Retinal pigment epithelial cell (primary cell): Measurements from ENCODE around the gene CDH8.

Experiments
- DNase-seq: peaks from one replicate; pipeline ENCODE4 v3.0.0-alpha.2; 2010; ENCODE audit warnings: low read depth
- H3K4me3 ChIP-seq: 2 replicates; pipeline ENCODE4 v1.5.1; 2011; ENCODE audit warnings: mild to moderate bottlenecking, low read length, control low read depth, moderate library complexity
- TF ChIP-seq, protein P1 (sequence below): conservative IDR thresholded peaks from 2 replicates; pipeline ENCODE4 v1.5.1; 2011; ENCODE audit warnings: low read depth, low read length, control low read depth, inconsistent platforms

Gene CDH8

DNA sequence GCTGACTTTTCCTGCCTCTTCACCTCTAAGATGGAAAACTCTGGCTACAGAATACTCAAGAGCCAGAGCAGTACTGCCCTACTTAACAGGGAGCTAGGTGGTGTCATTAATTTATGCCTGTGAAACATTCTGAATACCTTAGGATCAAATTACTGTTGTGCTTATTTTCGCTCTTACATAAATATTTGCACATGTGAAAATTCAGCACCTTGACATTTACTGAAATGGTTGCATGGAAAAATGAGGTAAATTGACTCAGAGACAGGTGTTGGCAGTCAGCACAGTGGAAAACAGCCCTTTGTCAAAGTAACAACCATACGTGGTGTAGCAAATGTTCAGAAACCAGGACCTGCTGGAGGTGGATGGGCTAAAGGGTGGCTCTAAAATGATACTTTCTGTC is 193.6 kb downstream of the CDH8 start:
- TF ChIP-seq, protein P1, sequence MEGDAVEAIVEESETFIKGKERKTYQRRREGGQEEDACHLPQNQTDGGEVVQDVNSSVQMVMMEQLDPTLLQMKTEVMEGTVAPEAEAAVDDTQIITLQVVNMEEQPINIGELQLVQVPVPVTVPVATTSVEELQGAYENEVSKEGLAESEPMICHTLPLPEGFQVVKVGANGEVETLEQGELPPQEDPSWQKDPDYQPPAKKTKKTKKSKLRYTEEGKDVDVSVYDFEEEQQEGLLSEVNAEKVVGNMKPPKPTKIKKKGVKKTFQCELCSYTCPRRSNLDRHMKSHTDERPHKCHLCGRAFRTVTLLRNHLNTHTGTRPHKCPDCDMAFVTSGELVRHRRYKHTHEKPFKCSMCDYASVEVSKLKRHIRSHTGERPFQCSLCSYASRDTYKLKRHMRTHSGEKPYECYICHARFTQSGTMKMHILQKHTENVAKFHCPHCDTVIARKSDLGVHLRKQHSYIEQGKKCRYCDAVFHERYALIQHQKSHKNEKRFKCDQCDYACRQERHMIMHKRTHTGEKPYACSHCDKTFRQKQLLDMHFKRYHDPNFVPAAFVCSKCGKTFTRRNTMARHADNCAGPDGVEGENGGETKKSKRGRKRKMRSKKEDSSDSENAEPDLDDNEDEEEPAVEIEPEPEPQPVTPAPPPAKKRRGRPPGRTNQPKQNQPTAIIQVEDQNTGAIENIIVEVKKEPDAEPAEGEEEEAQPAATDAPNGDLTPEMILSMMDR = no peak
- H3K4me3 ChIP-seq = no peak overlapping the region
- no peak for DNase-seq

DNA sequence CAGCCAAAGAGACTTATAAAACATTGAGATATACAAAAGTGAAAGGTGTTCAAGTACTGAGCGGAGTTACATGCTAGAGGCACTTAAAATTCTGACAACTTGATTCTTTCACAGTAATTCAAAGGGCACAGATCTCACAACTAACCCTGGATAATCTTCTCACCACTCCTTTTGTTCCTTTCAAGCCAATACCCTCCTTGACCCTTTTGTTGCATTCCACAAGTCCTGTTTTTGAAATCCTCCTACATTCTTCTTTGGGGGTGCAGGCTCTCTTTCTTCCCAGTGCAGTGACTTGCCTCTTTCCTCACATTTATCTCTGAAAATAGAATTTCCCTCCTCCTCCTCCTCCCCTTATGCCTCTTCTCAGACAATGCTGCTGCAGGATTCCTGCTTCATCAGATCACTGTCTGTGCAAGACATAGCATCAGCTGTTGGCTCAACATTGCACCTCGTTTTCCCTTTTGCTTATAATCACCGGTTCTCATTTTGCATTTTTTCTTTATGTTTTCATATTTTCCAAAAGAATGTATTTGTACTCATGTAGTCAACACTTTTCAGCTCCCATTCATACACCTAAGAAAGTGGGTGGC is 199.3 kb downstream of the CDH8 start:
- no peak overlapping the region for H3K4me3 ChIP-seq

DNA sequence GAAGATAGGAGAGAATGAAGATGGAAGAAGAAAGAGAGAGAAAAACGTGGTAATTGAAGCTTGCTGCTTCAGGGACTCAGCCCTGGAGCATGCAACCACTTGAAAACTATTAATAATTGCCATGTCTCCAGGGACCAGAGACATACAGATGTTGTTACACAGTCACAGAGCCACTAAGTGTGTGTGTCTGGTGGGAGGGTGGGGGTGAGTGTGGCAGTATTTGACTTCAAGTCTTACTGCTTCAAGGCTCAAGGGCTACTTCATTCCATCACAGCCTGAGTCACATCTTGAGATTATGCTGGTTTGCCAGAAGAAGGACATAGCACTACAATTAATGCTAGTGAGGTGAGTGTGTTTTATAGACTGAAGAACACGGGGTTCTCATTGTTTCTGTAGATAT is 202.2 kb downstream of the CDH8 start:
- TF ChIP-seq, protein P1 = no peak
- DNase-seq = no peak
- no peak overlapping the region for H3K4me3 ChIP-seq

More for the DNA sequence above, 199.3 kb downstream of the CDH8 start:
- TF ChIP-seq, protein P1 = no peak
- DNase-seq = no peak

DNA sequence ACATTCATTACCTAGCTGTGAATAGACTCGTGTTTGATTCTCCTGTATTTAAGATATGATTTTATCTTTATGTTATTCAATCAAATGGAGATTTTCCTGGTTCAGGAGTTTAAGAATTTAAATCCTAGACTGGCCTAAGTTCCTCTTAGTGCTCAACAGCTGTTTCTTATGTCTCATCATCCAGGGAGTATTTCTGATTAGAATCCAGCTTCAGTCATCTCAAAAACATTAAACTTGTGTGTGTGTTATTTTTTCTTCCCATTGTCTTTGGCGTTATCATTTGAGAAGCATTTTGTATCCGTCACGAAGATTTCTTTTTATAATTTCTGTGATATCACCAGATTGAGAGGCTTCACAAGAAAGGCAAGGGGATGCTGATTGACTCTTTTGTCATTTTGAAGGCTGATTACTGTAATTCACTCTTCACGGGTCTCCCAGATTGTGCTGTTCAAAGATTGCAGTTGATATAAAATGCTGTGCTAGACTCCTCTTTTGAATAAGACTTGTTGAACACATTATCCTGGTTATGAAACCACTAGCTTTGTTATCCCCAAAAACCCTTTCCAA is 204.8 kb downstream of the CDH8 start:
- H3K4me3 ChIP-seq = no peak overlapping the region
- DNase-seq = no peak
- TF ChIP-seq, protein P1 = no peak

DNA sequence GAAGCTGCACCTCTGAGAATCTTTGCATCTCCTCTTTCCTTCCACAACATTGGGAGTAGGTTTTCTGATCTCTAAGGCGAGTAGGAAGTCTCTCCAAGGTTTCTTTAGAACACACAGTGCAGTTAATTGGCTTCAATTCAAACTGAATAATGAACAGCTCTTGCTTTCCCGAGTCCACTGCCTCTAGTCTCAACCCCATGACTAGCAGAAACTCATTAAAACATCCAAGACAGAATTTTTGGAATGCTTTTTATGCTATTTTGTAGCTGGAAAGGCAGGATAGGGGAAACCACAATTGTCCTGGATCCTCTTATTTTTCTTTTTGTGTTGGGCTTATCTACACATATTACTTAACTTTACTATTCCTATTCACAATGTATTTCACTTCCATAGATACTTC is 206.6 kb downstream of the CDH8 start:
- TF ChIP-seq, protein P1 = no peak
- H3K4me3 ChIP-seq = no peak overlapping the region
- peak; percentile 31 for DNase-seq

DNA sequence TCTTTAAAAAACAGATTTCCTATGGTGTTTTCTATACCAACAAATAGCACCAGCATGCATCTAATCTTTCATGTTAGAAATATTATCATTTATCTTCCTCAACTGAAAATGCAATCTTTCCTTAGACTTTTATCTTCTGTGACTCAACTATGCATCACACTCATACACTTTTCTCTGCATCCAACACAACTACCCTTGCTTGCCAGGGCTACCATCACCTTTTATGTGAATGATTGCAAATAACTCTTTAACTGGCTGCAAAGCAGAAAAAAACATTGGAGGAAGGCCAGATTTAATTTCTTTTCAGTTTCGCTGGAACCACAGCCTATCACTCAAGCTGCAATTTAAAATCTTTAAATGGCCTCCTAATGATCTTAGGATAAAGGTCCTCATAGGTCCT is 212.9 kb downstream of the CDH8 start:
- TF ChIP-seq, protein P1 = no peak
- DNase-seq = no peak
- H3K4me3 ChIP-seq = no peak overlapping the region

DNA sequence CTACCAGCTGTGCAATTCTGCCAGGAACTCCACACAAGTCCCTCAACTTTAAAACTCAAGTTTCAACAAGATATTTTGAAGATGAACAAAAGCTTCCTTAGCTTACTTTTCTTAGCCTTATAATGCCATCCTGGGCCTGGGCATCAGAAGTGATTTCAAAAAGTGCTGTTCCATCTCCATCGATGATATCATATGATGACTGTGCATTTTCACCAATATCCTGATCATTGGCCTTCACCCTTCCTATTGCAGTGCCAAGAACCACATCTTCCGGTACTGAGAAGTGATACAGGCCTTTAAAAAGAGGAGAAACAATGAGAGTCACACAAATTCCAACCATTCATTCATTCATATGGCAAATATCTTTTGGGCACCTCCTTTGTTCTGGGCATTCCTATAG is 215.4 kb downstream of the CDH8 start:
- TF ChIP-seq, protein P1 = no peak
- no peak overlapping the region for H3K4me3 ChIP-seq
- no peak for DNase-seq
